A673 (cell line): ENCODE results near the gene GDF7.

Experiments
- EZH2 ChIP-seq: fragments of 200-600 bp; sonication (generic); IDR thresholded peaks from 2 replicates; pipeline ENCODE4 v1.6.1; 2017; ENCODE audit warnings: borderline replicate concordance, low read depth, mild to moderate bottlenecking, mixed read lengths, antibody characterized with exemption, low read length; ENCODE audit not compliant: poor library complexity, severe bottlenecking
- TF ChIP-seq, protein P1 (sequence below): fragments of 300-800, 200-600 bp; sonication (generic); conservative IDR thresholded peaks from 2 replicates; pipeline ENCODE4 v1.5.1; 2017; ENCODE audit warnings: low read depth, mild to moderate bottlenecking, antibody characterized with exemption, low read length, moderate library complexity, mixed read lengths

DNA sequence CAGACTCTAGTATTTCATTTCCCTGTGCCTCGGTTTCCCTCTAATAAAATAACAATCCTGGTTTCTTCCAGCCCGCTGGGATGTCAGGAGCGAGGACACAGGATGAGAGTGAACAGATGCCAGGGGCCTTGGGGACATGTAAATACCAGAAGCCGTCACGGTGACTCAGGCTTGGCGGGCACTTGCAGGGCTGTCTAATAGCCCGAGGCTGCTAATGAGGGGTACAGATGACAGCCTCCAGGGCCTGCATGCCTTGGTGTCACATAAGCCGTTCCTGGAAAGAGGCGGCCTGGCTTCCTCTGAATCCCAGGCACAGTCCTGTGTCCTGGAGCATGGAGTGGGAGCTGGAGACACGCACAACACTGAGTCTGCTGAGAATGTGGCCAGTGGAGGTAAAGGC is 44.2 kb upstream of the GDF7 start:
- no peak for TF ChIP-seq EZH2
- TF ChIP-seq, protein P1, sequence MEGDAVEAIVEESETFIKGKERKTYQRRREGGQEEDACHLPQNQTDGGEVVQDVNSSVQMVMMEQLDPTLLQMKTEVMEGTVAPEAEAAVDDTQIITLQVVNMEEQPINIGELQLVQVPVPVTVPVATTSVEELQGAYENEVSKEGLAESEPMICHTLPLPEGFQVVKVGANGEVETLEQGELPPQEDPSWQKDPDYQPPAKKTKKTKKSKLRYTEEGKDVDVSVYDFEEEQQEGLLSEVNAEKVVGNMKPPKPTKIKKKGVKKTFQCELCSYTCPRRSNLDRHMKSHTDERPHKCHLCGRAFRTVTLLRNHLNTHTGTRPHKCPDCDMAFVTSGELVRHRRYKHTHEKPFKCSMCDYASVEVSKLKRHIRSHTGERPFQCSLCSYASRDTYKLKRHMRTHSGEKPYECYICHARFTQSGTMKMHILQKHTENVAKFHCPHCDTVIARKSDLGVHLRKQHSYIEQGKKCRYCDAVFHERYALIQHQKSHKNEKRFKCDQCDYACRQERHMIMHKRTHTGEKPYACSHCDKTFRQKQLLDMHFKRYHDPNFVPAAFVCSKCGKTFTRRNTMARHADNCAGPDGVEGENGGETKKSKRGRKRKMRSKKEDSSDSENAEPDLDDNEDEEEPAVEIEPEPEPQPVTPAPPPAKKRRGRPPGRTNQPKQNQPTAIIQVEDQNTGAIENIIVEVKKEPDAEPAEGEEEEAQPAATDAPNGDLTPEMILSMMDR, result no peak
